ENCODE results near the gene KCNN3.

GRCh38 chr1:154786804-154787570 lies 83.1 kb downstream of the KCNN3 start:
- no peak for TF ChIP-seq NR3C1 (CRISPR knock-in tag; conservative IDR thresholded peaks at IDR 0.05; ENCODE audit: low read depth)
- no peak for TF ChIP-seq E2F1 (CRISPR knock-in tag; IDR thresholded peaks at IDR 0.05)

All from WTC11 (cell line).